PC-9 (cell line): ENCODE measurements around the gene MAGIX. TPM values are rescaled to one million over a fixed set of nuclear protein-coding genes. Genes with fewer than 3 reads are reported as not detected.
"Not testable (repeated sequence)": the region's sequence is repeated elsewhere in the genome, so short reads cannot be mapped to it uniquely, and the experiment has no call there.

Experiments used
- BruUV-seq: library from RNA; stranded (reverse); fragments of 400-500 nt; replicated peaks from 2 replicates; lab custom pipeline; 2021; lab: Mats Ljungman, UMichigan
- CTCF ChIA-PET: fragments of 300-600 bp; sonication (Branson Sonifier 250); formaldehyde crosslinking; loops from one replicate; lab custom pipeline; 2022; ENCODE audit warnings: antibody characterized with exemption; lab: Charles Lee
- POLR2A ChIA-PET: fragments of 300-600 bp; sonication (Branson Sonifier 250); formaldehyde crosslinking; loops from one replicate; lab custom pipeline; 2022; ENCODE audit warnings: antibody characterized with exemption; ENCODE audit not compliant: unreplicated experiment; lab: Charles Lee
- DNase-seq, 2 experiments: peaks; one replicate each; pipeline versions ENCODE4 v3.0.0 to v3.0.0-alpha.2; 2015 to 2022; ENCODE audit warnings: mixed read lengths in 1 of 2
- H2AFZ ChIP-seq: fragments of 200-600 bp; sonication (generic); 2 replicates; pipeline ENCODE4 v1.8.1; 2017; ENCODE audit warnings: antibody characterized with exemption
- H3F3A ChIP-seq: fragments of 200-600 bp; sonication (generic); 2 replicates; pipeline ENCODE4 v1.8.1; 2017; ENCODE audit warnings: antibody characterized with exemption, mild to moderate bottlenecking, low read depth; ENCODE audit not compliant: insufficient read depth
- H3K27ac ChIP-seq: fragments of 200-600 bp; sonication (generic); 2 replicates; pipeline ENCODE4 v1.6.1; 2016; ENCODE audit warnings: mixed run types
- H3K27me3 ChIP-seq: fragments of 200-600 bp; sonication (generic); 2 replicates; pipeline ENCODE4 v1.6.1; 2016; ENCODE audit warnings: low read depth, mixed run types; ENCODE audit not compliant: insufficient read depth
- H3K36me3 ChIP-seq: fragments of 200-600 bp; sonication (generic); 2 replicates; pipeline ENCODE4 v1.6.1; 2016; ENCODE audit warnings: low read depth, mixed run types
- H3K4me1 ChIP-seq: fragments of 200-600 bp; sonication (generic); replicated peaks from 2 replicates; pipeline ENCODE4 v1.6.1; 2016; ENCODE audit warnings: mixed run types; ENCODE audit not compliant: insufficient read depth
- H3K4me2 ChIP-seq: fragments of 200-600 bp; sonication (generic); 2 replicates; pipeline ENCODE4 v1.6.1; 2017; ENCODE audit warnings: mixed run types
- H3K4me3 ChIP-seq: fragments of 200-600 bp; sonication (generic); 2 replicates; pipeline ENCODE4 v1.6.1; 2016; ENCODE audit warnings: mixed run types
- H3K79me2 ChIP-seq: fragments of 200-600 bp; sonication (generic); 2 replicates; pipeline ENCODE4 v1.6.1; 2017; ENCODE audit warnings: low read depth, mixed run types
- H3K9me2 ChIP-seq: fragments of 200-600 bp; sonication (generic); 2 replicates; pipeline ENCODE4 v1.8.1; 2017; ENCODE audit warnings: mild to moderate bottlenecking; ENCODE audit not compliant: insufficient read depth
- H3K9me3 ChIP-seq: fragments of 200-600 bp; sonication (generic); 2 replicates; pipeline ENCODE4 v1.8.1; 2016; ENCODE audit warnings: low read depth; ENCODE audit not compliant: insufficient read depth
- H4K20me1 ChIP-seq: fragments of 200-600 bp; sonication (generic); 2 replicates; pipeline ENCODE4 v1.8.1; 2017; ENCODE audit not compliant: insufficient read depth
- CTCF ChIP-seq: fragments of 200-600 bp; sonication (generic); conservative IDR thresholded peaks from 2 replicates; pipeline ENCODE4 v1.6.1; 2017; ENCODE audit warnings: mixed run types, antibody characterized with exemption, mild to moderate bottlenecking, moderate library complexity
- EZH2 ChIP-seq: fragments of 200-600 bp; sonication (generic); IDR thresholded peaks from 2 replicates; pipeline ENCODE4 v1.8.0; 2017; ENCODE audit warnings: antibody characterized with exemption, low read depth
- intact Hi-C: fragments of 100-400 bp; cut with micrococcal nuclease; formaldehyde crosslinking; loops from one replicate; pipeline ENCODE4 v1.10.0; 2022; ENCODE audit not compliant: unreplicated experiment
- total RNA-seq: library from RNA; stranded (reverse); gene quantifications from 2 replicates; pipeline ENCODE4 v1.2.3, GENCODE V29; 2021

The MAGIX gene
- total RNA-seq, 1 experiment from 2014 or later, result 1.8 TPM

- Histone ChIP-seq H3F3A (no peaks in the 10 kb centered on the region), H3K27me3 (no peaks in the 10 kb centered on the region), H3K4me3 (peak overlapping the region; percentile 56; the same call in 1 of the 2 replicates), H3K9me3 (no peaks in the 10 kb centered on the region), H3K4me1 (no peaks in the 10 kb centered on the region), H3K9me2 (no peaks in the 10 kb centered on the region), H3K79me2 (no peaks in the 10 kb centered on the region), H3K4me2 (peak overlapping the region; percentile 64), H2AFZ (no peak overlapping the region), H3K27ac (no peak overlapping the region), H3K36me3 (no peaks in the 10 kb centered on the region), H4K20me1 (no peaks in the 10 kb centered on the region)
- CTCF ChIA-PET, result no interaction called here
- TF ChIP-seq EZH2, result no peak
- TF ChIP-seq CTCF, result no peak
- peak; percentile 57 to 63 for DNase-seq
- POLR2A ChIA-PET, result interaction anchor here (0.7 kb wide), 2 partner anchors 10 to 17 kb away, joined by 3 to 5 read pairs; partner anchors contain the start of gene MAGIX
- intact Hi-C loops, result loop anchor here (5.0 kb wide), 1 partner anchor 50 kb away; the partner anchor contains the start of gene GPKOW
- no TSS peak for BruUV-seq
Observed at GRCh38 chrX:49172280-49172780, 9.8 kb downstream of the MAGIX start.

GRCh38 chrX:49173544-49173943 lies 11.0 kb downstream of the MAGIX start:
- H3K9me2 ChIP-seq, H3K9me3 ChIP-seq, H3F3A ChIP-seq, H3K79me2 ChIP-seq, POLR2A ChIA-PET, H3K36me3 ChIP-seq, BruUV-seq, H4K20me1 ChIP-seq, DNase-seq, H3K27ac ChIP-seq, H3K27me3 ChIP-seq, CTCF ChIA-PET, H3K4me1 ChIP-seq, H2AFZ ChIP-seq: not testable (repeated sequence)
- Histone ChIP-seq H3K4me2 (peak overlapping the region; percentile 64), H3K4me3 (peak overlapping the region; percentile 56; the same call in 1 of the 2 replicates)
- intact Hi-C loops, result loop anchor here (5.0 kb wide), 1 partner anchor 51 kb away; the partner anchor contains the start of gene GPKOW

GRCh38 chrX:49174723-49175122 lies 12.2 kb downstream of the MAGIX start:
- Histone ChIP-seq H3K4me3 (no peak overlapping the region), H3F3A (no peaks in the 10 kb centered on the region), H3K9me3 (no peaks in the 10 kb centered on the region), H3K36me3 (no peaks in the 10 kb centered on the region), H2AFZ (no peak overlapping the region), H3K79me2 (no peaks in the 10 kb centered on the region), H3K9me2 (no peaks in the 10 kb centered on the region), H3K27me3 (no peaks in the 10 kb centered on the region), H3K4me1 (no peaks in the 10 kb centered on the region), H3K27ac (no peak overlapping the region), H4K20me1 (no peaks in the 10 kb centered on the region), H3K4me2 (no peak overlapping the region)
- ChIA-PET CTCF (no interaction called here), POLR2A (no interaction called here)
- BruUV-seq, result no TSS peak
- TF ChIP-seq CTCF, result no peak
- no peak for TF ChIP-seq EZH2
- intact Hi-C loops, result loop anchor here (5.0 kb wide), 1 partner anchor 52 kb away; the partner anchor contains the start of gene GPKOW
- DNase-seq, result no peak
